Neural cell (in vitro differentiated cells): ENCODE data around the gene CAMK2D. TPM values are rescaled to one million over a fixed set of nuclear protein-coding genes. Genes with fewer than 3 reads are reported as not detected.

Source experiments
- H2AFZ ChIP-seq: fragments of 200-600, 300-800 bp; sonication (generic), shearing (Covaris generic); 2 replicates; pipeline ENCODE4 v1.6.0; 2014; ENCODE audit warnings: low read depth, mild to moderate bottlenecking, antibody characterized with exemption, low read length, moderate library complexity
- H3F3A ChIP-seq: fragments of 200-600 bp; shearing (Covaris generic); 2 replicates; pipeline ENCODE4 v1.6.1; 2016; ENCODE audit warnings: mild to moderate bottlenecking, moderate library complexity, mixed read lengths, antibody characterized with exemption, low read length; ENCODE audit not compliant: insufficient read depth, poor library complexity, severe bottlenecking
- H3K27ac ChIP-seq: fragments of 200-600, 300-800 bp; sonication (generic), shearing (Covaris generic); 2 replicates; pipeline ENCODE4 v1.5.1; 2014; ENCODE audit warnings: mild to moderate bottlenecking, low read length, moderate library complexity
- H3K27me3 ChIP-seq: fragments of 300-800, 200-600 bp; sonication (generic), shearing (Covaris generic); 2 replicates; pipeline ENCODE4 v1.6.0; 2014; ENCODE audit warnings: mild to moderate bottlenecking, low read depth, low read length, moderate library complexity; ENCODE audit not compliant: insufficient read depth
- H3K36me3 ChIP-seq: fragments of 300-800, 200-600 bp; sonication (generic), shearing (Covaris generic); 2 replicates; pipeline ENCODE4 v1.5.1; 2014; ENCODE audit warnings: mild to moderate bottlenecking, antibody characterized with exemption, low read length, moderate library complexity; ENCODE audit not compliant: insufficient read depth
- H3K4me2 ChIP-seq: fragments of 300-800, 200-600 bp; sonication (generic), shearing (Covaris generic); 2 replicates; pipeline ENCODE4 v1.6.0; 2014; ENCODE audit warnings: mild to moderate bottlenecking, low read length
- H3K4me3 ChIP-seq: fragments of 300-800, 200-600 bp; sonication (generic), shearing (Covaris generic); 2 replicates; pipeline ENCODE4 v1.5.1; 2014; ENCODE audit warnings: mild to moderate bottlenecking, low read length, moderate library complexity
- H3K79me2 ChIP-seq: fragments of 200-600 bp; shearing (Covaris generic); replicated peaks from 2 replicates; pipeline ENCODE4 v1.6.0; 2014; ENCODE audit warnings: mild to moderate bottlenecking, low read length, moderate library complexity; ENCODE audit not compliant: insufficient read depth
- H3K9ac ChIP-seq: fragments of 300-800, 200-600 bp; sonication (generic), shearing (Covaris generic); 2 replicates; pipeline ENCODE4 v1.6.1; 2016; ENCODE audit warnings: mild to moderate bottlenecking, low read length, mixed read lengths
- H3K9me2 ChIP-seq: fragments of 200-600 bp; shearing (Covaris generic); 2 replicates; pipeline ENCODE4 v1.6.1; 2016; ENCODE audit warnings: mild to moderate bottlenecking, low read length, mixed read lengths; ENCODE audit not compliant: insufficient read depth
- H3K9me3 ChIP-seq: fragments of 200-600, 300-800 bp; sonication (generic), shearing (Covaris generic); 2 replicates; pipeline ENCODE4 v1.6.1; 2016; ENCODE audit warnings: mild to moderate bottlenecking, mixed run types, low read length, moderate library complexity, mixed read lengths
- H4K20me1 ChIP-seq: fragments of 200-600 bp; shearing (Covaris generic); 2 replicates; pipeline ENCODE4 v1.6.1; 2016; ENCODE audit warnings: mild to moderate bottlenecking, mixed run types; ENCODE audit not compliant: insufficient read depth
- EP300 ChIP-seq: fragments of 450-650 bp; conservative IDR thresholded peaks from 2 replicates; pipeline ENCODE4 v1.6.1; 2014; ENCODE audit warnings: antibody characterized with exemption, mild to moderate bottlenecking, moderate library complexity; ENCODE audit not compliant: poor library complexity, severe bottlenecking
- EZH2 ChIP-seq: fragments of 200-600, 300-800 bp; shearing (Covaris generic), sonication (generic); IDR thresholded peaks from 2 replicates; pipeline ENCODE4 v1.6.1; 2014; ENCODE audit warnings: antibody characterized with exemption, low read length, borderline replicate concordance, mild to moderate bottlenecking; ENCODE audit not compliant: insufficient read depth, poor library complexity, severe bottlenecking
- MXI1 ChIP-seq: fragments of 450-650 bp; conservative IDR thresholded peaks from 2 replicates; pipeline ENCODE4 v1.6.1; 2014; ENCODE audit warnings: antibody characterized with exemption, mild to moderate bottlenecking; ENCODE audit not compliant: poor library complexity, severe bottlenecking
- POLR2AphosphoS5 ChIP-seq: IDR thresholded peaks from 2 replicates; pipeline ENCODE4 v1.6.1; 2012
- RAD21 ChIP-seq: fragments of 450-650 bp; conservative IDR thresholded peaks from 2 replicates; pipeline ENCODE4 v1.6.1; 2014; ENCODE audit warnings: antibody characterized with exemption, mild to moderate bottlenecking, moderate library complexity
- SMC3 ChIP-seq: fragments of 450-650 bp; conservative IDR thresholded peaks from 2 replicates; pipeline ENCODE4 v1.6.1; 2014; ENCODE audit warnings: antibody characterized with exemption, mild to moderate bottlenecking, moderate library complexity; ENCODE audit not compliant: poor library complexity
- TAF1 ChIP-seq: IDR thresholded peaks from 2 replicates; pipeline ENCODE4 v1.6.1; 2012; ENCODE audit warnings: low read depth
- polyA plus RNA-seq: library from polyadenylated mRNA; depleted of rRNA; stranded (reverse); fragments of >200 nt; gene quantifications from 2 replicates; pipeline ENCODE4 v1.2.3, GENCODE V29; 2014
- TF ChIP-seq, protein P1 (sequence below): IDR thresholded peaks from 2 replicates; pipeline ENCODE4 v1.6.1; 2012; ENCODE audit warnings: borderline replicate concordance
- TF ChIP-seq, protein P2 (sequence below): fragments of 450-650 bp; IDR thresholded peaks from 2 replicates; pipeline ENCODE4 v1.5.1; 2014; ENCODE audit warnings: antibody characterized with exemption, mild to moderate bottlenecking, moderate library complexity; ENCODE audit not compliant: poor library complexity, severe bottlenecking

Gene CAMK2D
- polyA plus RNA-seq, 1 donor from 2014 or later = 27.1 TPM

DNA sequence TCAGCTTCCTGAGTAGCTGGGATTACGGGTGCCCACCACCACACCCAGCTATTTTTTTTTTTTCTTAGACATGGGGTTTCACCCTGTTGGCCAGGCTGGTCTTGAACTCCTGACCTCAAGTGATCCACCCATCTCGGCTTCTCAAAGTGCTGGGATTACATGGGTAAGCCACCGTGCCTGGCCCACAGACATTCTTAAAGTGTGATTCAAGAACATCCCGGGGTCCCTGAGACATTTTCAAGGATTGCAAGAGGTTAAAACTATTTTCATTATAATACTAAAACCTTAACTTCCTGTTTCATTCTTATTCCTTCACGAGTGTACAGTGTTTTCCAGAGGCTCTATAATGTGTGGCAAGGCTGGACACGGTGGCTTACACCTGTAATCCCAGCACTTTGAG lies 318.7 kb downstream of the CAMK2D start:
- Histone ChIP-seq H3K4me3 (no peak overlapping the region), H4K20me1 (no peaks in the 10 kb centered on the region), H3K36me3 (no peaks in the 10 kb centered on the region), H3K27ac (no peak overlapping the region), H2AFZ (no peak overlapping the region), H3K9me2 (no peaks in the 10 kb centered on the region), H3K9ac (no peak overlapping the region), H3K79me2 (no peaks in the 10 kb centered on the region), H3K27me3 (no peaks in the 10 kb centered on the region), H3F3A (no peaks in the 10 kb centered on the region), H3K4me2 (no peak overlapping the region), H3K9me3 (no peaks in the 10 kb centered on the region)
- TF ChIP-seq MXI1 = no peak
- no peak for TF ChIP-seq EP300
- no peak for TF ChIP-seq POLR2AphosphoS5
- TF ChIP-seq, protein P1, sequence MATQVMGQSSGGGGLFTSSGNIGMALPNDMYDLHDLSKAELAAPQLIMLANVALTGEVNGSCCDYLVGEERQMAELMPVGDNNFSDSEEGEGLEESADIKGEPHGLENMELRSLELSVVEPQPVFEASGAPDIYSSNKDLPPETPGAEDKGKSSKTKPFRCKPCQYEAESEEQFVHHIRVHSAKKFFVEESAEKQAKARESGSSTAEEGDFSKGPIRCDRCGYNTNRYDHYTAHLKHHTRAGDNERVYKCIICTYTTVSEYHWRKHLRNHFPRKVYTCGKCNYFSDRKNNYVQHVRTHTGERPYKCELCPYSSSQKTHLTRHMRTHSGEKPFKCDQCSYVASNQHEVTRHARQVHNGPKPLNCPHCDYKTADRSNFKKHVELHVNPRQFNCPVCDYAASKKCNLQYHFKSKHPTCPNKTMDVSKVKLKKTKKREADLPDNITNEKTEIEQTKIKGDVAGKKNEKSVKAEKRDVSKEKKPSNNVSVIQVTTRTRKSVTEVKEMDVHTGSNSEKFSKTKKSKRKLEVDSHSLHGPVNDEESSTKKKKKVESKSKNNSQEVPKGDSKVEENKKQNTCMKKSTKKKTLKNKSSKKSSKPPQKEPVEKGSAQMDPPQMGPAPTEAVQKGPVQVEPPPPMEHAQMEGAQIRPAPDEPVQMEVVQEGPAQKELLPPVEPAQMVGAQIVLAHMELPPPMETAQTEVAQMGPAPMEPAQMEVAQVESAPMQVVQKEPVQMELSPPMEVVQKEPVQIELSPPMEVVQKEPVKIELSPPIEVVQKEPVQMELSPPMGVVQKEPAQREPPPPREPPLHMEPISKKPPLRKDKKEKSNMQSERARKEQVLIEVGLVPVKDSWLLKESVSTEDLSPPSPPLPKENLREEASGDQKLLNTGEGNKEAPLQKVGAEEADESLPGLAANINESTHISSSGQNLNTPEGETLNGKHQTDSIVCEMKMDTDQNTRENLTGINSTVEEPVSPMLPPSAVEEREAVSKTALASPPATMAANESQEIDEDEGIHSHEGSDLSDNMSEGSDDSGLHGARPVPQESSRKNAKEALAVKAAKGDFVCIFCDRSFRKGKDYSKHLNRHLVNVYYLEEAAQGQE = no peak
- no peak for TF ChIP-seq RAD21
- no peak for TF ChIP-seq TAF1
- TF ChIP-seq SMC3 = no peak
- TF ChIP-seq, protein P2, sequence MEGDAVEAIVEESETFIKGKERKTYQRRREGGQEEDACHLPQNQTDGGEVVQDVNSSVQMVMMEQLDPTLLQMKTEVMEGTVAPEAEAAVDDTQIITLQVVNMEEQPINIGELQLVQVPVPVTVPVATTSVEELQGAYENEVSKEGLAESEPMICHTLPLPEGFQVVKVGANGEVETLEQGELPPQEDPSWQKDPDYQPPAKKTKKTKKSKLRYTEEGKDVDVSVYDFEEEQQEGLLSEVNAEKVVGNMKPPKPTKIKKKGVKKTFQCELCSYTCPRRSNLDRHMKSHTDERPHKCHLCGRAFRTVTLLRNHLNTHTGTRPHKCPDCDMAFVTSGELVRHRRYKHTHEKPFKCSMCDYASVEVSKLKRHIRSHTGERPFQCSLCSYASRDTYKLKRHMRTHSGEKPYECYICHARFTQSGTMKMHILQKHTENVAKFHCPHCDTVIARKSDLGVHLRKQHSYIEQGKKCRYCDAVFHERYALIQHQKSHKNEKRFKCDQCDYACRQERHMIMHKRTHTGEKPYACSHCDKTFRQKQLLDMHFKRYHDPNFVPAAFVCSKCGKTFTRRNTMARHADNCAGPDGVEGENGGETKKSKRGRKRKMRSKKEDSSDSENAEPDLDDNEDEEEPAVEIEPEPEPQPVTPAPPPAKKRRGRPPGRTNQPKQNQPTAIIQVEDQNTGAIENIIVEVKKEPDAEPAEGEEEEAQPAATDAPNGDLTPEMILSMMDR = no peak
- no peak for TF ChIP-seq EZH2

DNA sequence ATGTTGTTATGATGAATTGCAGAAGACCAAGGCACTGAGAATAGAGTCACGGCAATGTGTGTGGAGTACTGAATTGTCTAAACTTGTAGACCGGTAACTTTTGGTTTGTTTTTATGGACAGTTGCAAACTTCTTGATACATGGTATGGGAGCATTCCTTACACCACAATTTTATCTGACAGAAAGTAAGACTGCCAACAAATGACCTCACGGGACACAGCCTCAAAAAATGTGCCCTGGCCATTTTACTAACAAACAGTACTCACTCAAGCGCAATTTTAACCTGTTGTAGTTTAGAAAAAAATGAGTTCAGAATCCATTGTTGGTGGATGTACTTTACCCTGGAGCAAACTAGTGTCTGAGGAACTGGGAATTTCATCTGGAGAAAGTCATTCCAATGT lies 321.2 kb downstream of the CAMK2D start:
- H3F3A ChIP-seq = no peaks in the 10 kb centered on the region
- no peaks in the 10 kb centered on the region for H4K20me1 ChIP-seq
- H3K9me2 ChIP-seq = no peaks in the 10 kb centered on the region
- H3K9ac ChIP-seq = no peak overlapping the region
- no peak overlapping the region for H3K4me3 ChIP-seq
- no peaks in the 10 kb centered on the region for H3K27me3 ChIP-seq
- no peak overlapping the region for H2AFZ ChIP-seq
- H3K4me2 ChIP-seq = no peak overlapping the region
- H3K36me3 ChIP-seq = no peaks in the 10 kb centered on the region
- H3K79me2 ChIP-seq = no peaks in the 10 kb centered on the region
- no peak overlapping the region for H3K27ac ChIP-seq
- no peaks in the 10 kb centered on the region for H3K9me3 ChIP-seq
- no peak for TF ChIP-seq RAD21

DNA sequence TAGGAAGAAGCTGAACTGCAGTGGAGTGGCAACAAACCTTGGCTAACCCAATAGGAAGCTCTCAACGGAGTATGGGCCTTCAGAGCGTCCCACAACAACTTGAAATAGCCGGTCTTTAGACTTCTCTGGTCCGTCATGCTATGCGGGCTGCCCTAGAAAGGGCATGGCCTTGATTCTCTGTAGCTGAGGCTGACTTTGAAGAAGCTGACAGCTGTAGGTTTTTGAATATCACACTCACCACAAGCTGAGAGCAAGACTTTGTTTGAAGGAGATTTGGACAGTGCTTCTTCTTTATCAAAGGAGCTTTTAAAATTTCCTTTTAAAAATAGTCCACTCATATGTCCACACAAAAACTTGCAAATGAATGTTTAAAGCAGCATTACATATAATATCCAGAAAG lies 322.9 kb downstream of the CAMK2D start:
- no peak overlapping the region for H3K27ac ChIP-seq
- H3K9ac ChIP-seq = no peak overlapping the region
- no peak overlapping the region for H3K4me3 ChIP-seq
- no peaks in the 10 kb centered on the region for H4K20me1 ChIP-seq
- H3K36me3 ChIP-seq = no peaks in the 10 kb centered on the region
- H3K79me2 ChIP-seq = no peaks in the 10 kb centered on the region
- no peaks in the 10 kb centered on the region for H3F3A ChIP-seq
- H3K9me2 ChIP-seq = no peaks in the 10 kb centered on the region
- no peaks in the 10 kb centered on the region for H3K9me3 ChIP-seq
- no peak overlapping the region for H2AFZ ChIP-seq
- no peaks in the 10 kb centered on the region for H3K27me3 ChIP-seq
- no peak overlapping the region for H3K4me2 ChIP-seq
- no peak for TF ChIP-seq SMC3
- TF ChIP-seq, protein P2 = no peak
- no peak for TF ChIP-seq EP300
- TF ChIP-seq, protein P1 = no peak
- no peak for TF ChIP-seq TAF1
- TF ChIP-seq POLR2AphosphoS5 = no peak
